PC-9 (cell line): Measurements from ENCODE around the gene CLASP1. TPM values are rescaled to one million over a fixed set of nuclear protein-coding genes. Genes with fewer than 3 reads are reported as not detected.

Experiments used
- BruUV-seq: library from RNA; stranded (reverse); fragments of 400-500 nt; replicated peaks from 2 replicates; lab custom pipeline; 2021; lab: Mats Ljungman, UMichigan
- CTCF ChIA-PET: fragments of 300-600 bp; sonication (Branson Sonifier 250); formaldehyde crosslinking; loops from one replicate; lab custom pipeline; 2022; ENCODE audit warnings: antibody characterized with exemption; lab: Charles Lee
- POLR2A ChIA-PET: fragments of 300-600 bp; sonication (Branson Sonifier 250); formaldehyde crosslinking; loops from one replicate; lab custom pipeline; 2022; ENCODE audit warnings: antibody characterized with exemption; ENCODE audit not compliant: unreplicated experiment; lab: Charles Lee
- DNase-seq, 2 experiments: peaks; one replicate each; pipeline versions ENCODE4 v3.0.0 to v3.0.0-alpha.2; 2015 to 2022; ENCODE audit warnings: mixed read lengths in 1 of 2
- H2AFZ ChIP-seq: fragments of 200-600 bp; sonication (generic); 2 replicates; pipeline ENCODE4 v1.8.1; 2017; ENCODE audit warnings: antibody characterized with exemption
- H3F3A ChIP-seq: fragments of 200-600 bp; sonication (generic); 2 replicates; pipeline ENCODE4 v1.8.1; 2017; ENCODE audit warnings: antibody characterized with exemption, mild to moderate bottlenecking, low read depth; ENCODE audit not compliant: insufficient read depth
- H3K27ac ChIP-seq: fragments of 200-600 bp; sonication (generic); 2 replicates; pipeline ENCODE4 v1.6.1; 2016; ENCODE audit warnings: mixed run types
- H3K27me3 ChIP-seq: fragments of 200-600 bp; sonication (generic); 2 replicates; pipeline ENCODE4 v1.6.1; 2016; ENCODE audit warnings: low read depth, mixed run types; ENCODE audit not compliant: insufficient read depth
- H3K36me3 ChIP-seq: fragments of 200-600 bp; sonication (generic); 2 replicates; pipeline ENCODE4 v1.6.1; 2016; ENCODE audit warnings: low read depth, mixed run types
- H3K4me1 ChIP-seq: fragments of 200-600 bp; sonication (generic); replicated peaks from 2 replicates; pipeline ENCODE4 v1.6.1; 2016; ENCODE audit warnings: mixed run types; ENCODE audit not compliant: insufficient read depth
- H3K4me2 ChIP-seq: fragments of 200-600 bp; sonication (generic); 2 replicates; pipeline ENCODE4 v1.6.1; 2017; ENCODE audit warnings: mixed run types
- H3K4me3 ChIP-seq: fragments of 200-600 bp; sonication (generic); 2 replicates; pipeline ENCODE4 v1.6.1; 2016; ENCODE audit warnings: mixed run types
- H3K79me2 ChIP-seq: fragments of 200-600 bp; sonication (generic); 2 replicates; pipeline ENCODE4 v1.6.1; 2017; ENCODE audit warnings: low read depth, mixed run types
- H3K9me2 ChIP-seq: fragments of 200-600 bp; sonication (generic); 2 replicates; pipeline ENCODE4 v1.8.1; 2017; ENCODE audit warnings: mild to moderate bottlenecking; ENCODE audit not compliant: insufficient read depth
- H3K9me3 ChIP-seq: fragments of 200-600 bp; sonication (generic); 2 replicates; pipeline ENCODE4 v1.8.1; 2016; ENCODE audit warnings: low read depth; ENCODE audit not compliant: insufficient read depth
- H4K20me1 ChIP-seq: fragments of 200-600 bp; sonication (generic); 2 replicates; pipeline ENCODE4 v1.8.1; 2017; ENCODE audit not compliant: insufficient read depth
- EZH2 ChIP-seq: fragments of 200-600 bp; sonication (generic); IDR thresholded peaks from 2 replicates; pipeline ENCODE4 v1.8.0; 2017; ENCODE audit warnings: antibody characterized with exemption, low read depth
- intact Hi-C: fragments of 100-400 bp; cut with micrococcal nuclease; formaldehyde crosslinking; loops from one replicate; pipeline ENCODE4 v1.10.0; 2022; ENCODE audit not compliant: unreplicated experiment
- total RNA-seq: library from RNA; stranded (reverse); gene quantifications from 2 replicates; pipeline ENCODE4 v1.2.3, GENCODE V29; 2021
- TF ChIP-seq, protein P1 (sequence below): fragments of 200-600 bp; sonication (generic); conservative IDR thresholded peaks from 2 replicates; pipeline ENCODE4 v1.6.1; 2017; ENCODE audit warnings: mixed run types, antibody characterized with exemption, mild to moderate bottlenecking, moderate library complexity

CLASP1 gene
- total RNA-seq, 1 experiment from 2014 or later, result 61.8 TPM

DNA sequence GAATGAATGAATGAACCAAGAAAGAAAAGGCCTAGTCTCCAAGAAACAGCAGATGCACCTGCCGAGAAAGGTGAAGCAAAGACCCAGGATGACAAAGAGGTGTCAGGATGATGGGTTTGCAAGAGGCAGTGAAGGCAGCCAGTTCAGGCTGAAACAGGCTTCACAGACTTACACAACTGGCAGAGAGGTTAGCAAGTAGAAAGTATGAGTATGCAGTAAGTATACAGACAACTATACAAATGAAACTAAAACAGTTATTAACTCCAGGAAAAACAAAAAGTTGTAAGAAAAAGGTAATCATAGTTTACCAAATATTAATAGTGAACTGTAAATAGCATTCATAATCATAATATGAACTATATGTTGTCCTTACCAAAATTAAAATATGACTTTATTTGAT, 138.4 kb downstream of the CLASP1 start:
- ChIA-PET POLR2A (no interaction called here), CTCF (no interaction called here)
- Histone ChIP-seq H3K4me1 (no peaks in the 10 kb centered on the region), H3K27ac (no peak overlapping the region), H3K9me2 (no peaks in the 10 kb centered on the region), H3K4me2 (no peak overlapping the region), H3K79me2 (peaks cover 14% of the 10 kb centered on the region; the same call in 1 of the 2 replicates), H2AFZ (no peak overlapping the region), H3K27me3 (no peaks in the 10 kb centered on the region), H3K9me3 (no peaks in the 10 kb centered on the region), H3F3A (no peaks in the 10 kb centered on the region), H4K20me1 (no peaks in the 10 kb centered on the region), H3K4me3 (no peak overlapping the region), H3K36me3 (0 out of 2 replicates have a peak, but pooled peaks cover 11% of the 10 kb centered on the region)
- intact Hi-C loops, result no loop called here
- TF ChIP-seq, protein P1, sequence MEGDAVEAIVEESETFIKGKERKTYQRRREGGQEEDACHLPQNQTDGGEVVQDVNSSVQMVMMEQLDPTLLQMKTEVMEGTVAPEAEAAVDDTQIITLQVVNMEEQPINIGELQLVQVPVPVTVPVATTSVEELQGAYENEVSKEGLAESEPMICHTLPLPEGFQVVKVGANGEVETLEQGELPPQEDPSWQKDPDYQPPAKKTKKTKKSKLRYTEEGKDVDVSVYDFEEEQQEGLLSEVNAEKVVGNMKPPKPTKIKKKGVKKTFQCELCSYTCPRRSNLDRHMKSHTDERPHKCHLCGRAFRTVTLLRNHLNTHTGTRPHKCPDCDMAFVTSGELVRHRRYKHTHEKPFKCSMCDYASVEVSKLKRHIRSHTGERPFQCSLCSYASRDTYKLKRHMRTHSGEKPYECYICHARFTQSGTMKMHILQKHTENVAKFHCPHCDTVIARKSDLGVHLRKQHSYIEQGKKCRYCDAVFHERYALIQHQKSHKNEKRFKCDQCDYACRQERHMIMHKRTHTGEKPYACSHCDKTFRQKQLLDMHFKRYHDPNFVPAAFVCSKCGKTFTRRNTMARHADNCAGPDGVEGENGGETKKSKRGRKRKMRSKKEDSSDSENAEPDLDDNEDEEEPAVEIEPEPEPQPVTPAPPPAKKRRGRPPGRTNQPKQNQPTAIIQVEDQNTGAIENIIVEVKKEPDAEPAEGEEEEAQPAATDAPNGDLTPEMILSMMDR, result no peak
- TF ChIP-seq EZH2, result no peak
- no peak for DNase-seq
- BruUV-seq, result no TSS peak

DNA sequence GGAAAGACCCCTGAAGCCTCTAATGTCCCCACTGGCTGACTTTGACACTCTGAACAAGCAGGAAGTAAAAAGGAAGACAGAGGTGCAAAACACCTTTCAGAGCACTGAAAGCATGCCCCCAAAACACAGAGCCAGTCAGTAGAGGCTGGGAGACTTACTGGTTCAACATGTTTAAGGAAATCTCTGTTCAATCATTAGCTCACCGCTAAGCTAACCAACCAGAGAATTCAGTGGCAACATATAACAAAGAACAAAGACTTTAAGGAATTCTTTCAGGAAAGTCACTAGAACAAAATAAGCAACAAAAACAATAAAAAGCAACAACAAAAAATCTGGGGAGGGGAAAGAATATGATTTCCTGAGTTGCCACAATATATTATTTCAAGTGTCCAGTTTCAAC, 142.6 kb downstream of the CLASP1 start:
- intact Hi-C loops, result no loop called here
- H2AFZ ChIP-seq, result no peak overlapping the region
- no peak overlapping the region for H3K4me3 ChIP-seq
- no peaks in the 10 kb centered on the region for H3K9me2 ChIP-seq
- peaks cover 8% of the 10 kb centered on the region; the same call in 1 of the 2 replicates for H3K36me3 ChIP-seq
- BruUV-seq, result no TSS peak
- H3F3A ChIP-seq, result peaks cover 6% of the 10 kb centered on the region; the same call in 1 of the 2 replicates
- no peaks in the 10 kb centered on the region for H3K9me3 ChIP-seq
- ChIA-PET POLR2A (no interaction called here), CTCF (no interaction called here)
- no peak for TF ChIP-seq EZH2
- TF ChIP-seq, protein P1, result no peak
- DNase-seq, result no peak
- H3K4me1 ChIP-seq, result 0 out of 2 replicates have a peak, but pooled peaks cover 9% of the 10 kb centered on the region
- peaks cover 5% of the 10 kb centered on the region; the same call in 1 of the 2 replicates for H4K20me1 ChIP-seq
- H3K27ac ChIP-seq, result no peak overlapping the region
- H3K4me2 ChIP-seq, result no peak overlapping the region
- H3K27me3 ChIP-seq, result no peaks in the 10 kb centered on the region
- peaks cover 14% of the 10 kb centered on the region; the same call in 1 of the 2 replicates for H3K79me2 ChIP-seq

DNA sequence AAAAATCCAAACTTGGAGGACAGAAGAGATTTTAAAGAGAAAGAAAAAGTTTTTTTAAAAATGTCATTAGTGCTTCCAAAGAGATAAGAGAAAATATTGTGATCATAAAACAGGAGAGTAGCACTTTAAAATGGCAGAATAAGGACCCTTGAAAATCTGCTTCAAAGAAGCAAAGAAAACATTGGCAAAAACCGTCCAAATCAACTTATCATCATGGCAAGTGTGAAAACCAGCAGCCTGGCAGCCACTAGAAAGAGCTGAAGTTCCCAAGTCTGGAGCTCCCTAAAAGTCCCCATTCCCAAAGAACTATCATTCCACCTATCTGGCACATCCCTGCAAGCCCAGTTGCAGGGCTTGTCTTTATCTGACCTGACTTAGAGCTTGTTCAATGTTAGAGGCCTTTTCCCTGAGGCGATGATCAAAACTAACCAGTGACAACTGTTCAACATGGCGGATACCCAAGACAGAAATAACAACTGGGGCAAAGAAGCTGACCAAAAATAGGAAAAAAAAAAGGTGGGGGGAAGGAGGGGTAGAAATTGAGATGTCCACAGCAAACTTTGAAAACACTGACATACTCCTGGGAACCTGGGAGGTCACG, 143.2 kb downstream of the CLASP1 start:
- Histone ChIP-seq H3K36me3 (peaks cover 8% of the 10 kb centered on the region; the same call in 1 of the 2 replicates), H3K9me3 (no peaks in the 10 kb centered on the region), H3K4me1 (0 out of 2 replicates have a peak, but pooled peaks cover 9% of the 10 kb centered on the region), H4K20me1 (peaks cover 5% of the 10 kb centered on the region; the same call in 1 of the 2 replicates), H3K4me3 (no peak overlapping the region), H3F3A (peaks cover 6% of the 10 kb centered on the region; the same call in 1 of the 2 replicates), H3K27ac (no peak overlapping the region), H3K9me2 (no peaks in the 10 kb centered on the region), H2AFZ (no peak overlapping the region), H3K4me2 (no peak overlapping the region), H3K27me3 (no peaks in the 10 kb centered on the region), H3K79me2 (peaks cover 14% of the 10 kb centered on the region; the same call in 1 of the 2 replicates)
- POLR2A ChIA-PET, result interaction anchor here (0.7 kb wide), 2 partner anchors 9 to 429 kb away, joined by 4 read pairs; no protein-coding TSS in a partner anchor
- no peak for TF ChIP-seq EZH2
- TF ChIP-seq, protein P1, result no peak
- CTCF ChIA-PET, result no interaction called here
- intact Hi-C loops, result no loop called here
- BruUV-seq, result no TSS peak
- DNase-seq, result no peak
